CD4-positive, alpha-beta T cell treated with Interleukin-21 for 1 hour (primary cell): Measurements from ENCODE around the gene UPF3B.
"Not testable (repeated sequence)": the region's sequence is repeated elsewhere in the genome, so short reads cannot be mapped to it uniquely, and the experiment has no call there.

ENCODE experiments used
- DNase-seq: peaks from one replicate; pipeline ENCODE4 v3.0.0-alpha.2; 2020

Gene UPF3B, protein sequence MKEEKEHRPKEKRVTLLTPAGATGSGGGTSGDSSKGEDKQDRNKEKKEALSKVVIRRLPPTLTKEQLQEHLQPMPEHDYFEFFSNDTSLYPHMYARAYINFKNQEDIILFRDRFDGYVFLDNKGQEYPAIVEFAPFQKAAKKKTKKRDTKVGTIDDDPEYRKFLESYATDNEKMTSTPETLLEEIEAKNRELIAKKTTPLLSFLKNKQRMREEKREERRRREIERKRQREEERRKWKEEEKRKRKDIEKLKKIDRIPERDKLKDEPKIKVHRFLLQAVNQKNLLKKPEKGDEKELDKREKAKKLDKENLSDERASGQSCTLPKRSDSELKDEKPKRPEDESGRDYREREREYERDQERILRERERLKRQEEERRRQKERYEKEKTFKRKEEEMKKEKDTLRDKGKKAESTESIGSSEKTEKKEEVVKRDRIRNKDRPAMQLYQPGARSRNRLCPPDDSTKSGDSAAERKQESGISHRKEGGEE

DNA sequence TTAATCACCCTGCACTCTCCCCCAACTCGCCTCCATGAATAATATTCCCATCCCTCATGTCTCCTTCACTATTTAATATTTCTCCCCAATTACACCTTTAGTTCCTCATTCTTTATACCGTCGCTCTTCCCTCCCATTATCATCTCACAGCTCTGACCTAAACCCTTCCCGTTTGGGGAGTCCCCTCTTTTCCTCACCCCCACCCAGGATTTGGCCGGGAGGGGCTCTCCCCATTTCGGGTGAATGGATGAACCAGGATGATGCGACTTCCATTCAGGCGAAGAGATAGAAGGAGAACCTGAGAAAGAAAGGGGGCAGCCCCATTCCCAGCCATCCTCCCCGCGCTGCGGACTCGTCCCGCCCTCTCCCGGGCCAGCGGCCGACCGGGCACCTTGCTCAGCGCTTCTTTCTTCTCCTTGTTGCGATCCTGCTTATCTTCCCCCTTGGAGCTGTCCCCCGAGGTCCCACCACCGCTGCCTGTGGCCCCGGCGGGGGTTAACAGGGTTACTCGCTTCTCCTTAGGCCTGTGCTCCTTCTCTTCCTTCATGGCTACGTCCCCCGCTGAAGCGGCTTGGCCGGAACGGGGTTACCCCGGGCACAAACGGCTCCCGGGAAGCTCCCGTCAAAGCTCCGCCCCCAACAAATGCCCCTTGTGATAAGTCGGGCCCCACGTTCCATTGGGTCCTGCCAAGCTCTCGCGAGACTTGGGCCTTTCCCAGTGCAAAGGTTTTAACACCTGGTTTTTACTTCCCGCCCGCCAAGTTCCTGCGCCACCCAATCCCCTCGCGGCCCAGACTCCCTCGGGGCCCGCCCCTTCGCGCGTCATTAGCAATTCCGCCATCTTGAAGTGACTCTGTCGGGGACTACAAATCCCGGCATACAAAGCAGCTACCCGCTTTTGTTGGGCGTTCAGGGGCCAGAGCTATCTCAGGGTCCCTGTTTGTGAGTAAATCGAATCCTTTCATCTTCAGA lies at the start of gene UPF3B:
UPF3B (minus strand) TSS at position 582 of the 972 bp plus-strand sequence; CDS start at position 547, 35 bp downstream.
- DNase-seq, result peak; percentile 96

DNA sequence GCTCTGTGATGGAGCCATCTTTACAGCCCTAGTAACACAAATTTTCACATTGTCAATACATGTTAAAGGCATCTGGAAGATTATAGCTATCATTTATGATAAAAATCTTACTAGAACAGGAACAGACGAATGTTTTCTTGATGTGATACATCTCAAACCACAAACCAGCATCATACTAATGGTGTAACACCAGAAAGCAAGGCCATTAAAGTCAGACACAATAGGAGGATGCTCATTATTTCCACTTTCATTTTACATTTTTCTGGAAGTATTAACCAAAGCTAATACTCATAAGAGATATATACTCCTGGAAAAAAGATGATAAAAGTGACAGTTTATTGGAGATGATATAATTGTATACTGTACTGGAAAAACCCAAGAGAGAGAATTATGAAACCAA lies 48.2 kb upstream of the UPF3B start:
- no peak for DNase-seq

DNA sequence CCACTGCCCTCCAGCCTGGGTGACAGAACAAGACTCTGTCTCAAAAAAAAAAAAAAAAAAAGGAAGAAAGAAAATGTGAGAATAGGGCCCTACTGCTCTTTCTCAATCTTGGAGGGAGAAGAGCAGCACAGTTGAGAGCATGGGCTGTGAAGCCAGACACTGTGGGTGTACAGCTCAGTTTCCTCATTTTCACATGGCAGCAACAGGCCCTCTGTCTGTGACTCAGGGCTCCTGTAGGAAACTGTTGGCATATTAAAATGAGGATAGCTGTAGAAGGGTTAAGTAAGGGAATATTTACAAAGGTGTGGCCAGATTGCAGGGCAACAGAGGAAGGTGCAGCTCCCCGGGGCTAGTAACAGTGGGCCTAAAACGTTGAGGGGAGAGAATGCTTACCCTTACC lies 46.4 kb upstream of the UPF3B start:
- no peak for DNase-seq

DNA sequence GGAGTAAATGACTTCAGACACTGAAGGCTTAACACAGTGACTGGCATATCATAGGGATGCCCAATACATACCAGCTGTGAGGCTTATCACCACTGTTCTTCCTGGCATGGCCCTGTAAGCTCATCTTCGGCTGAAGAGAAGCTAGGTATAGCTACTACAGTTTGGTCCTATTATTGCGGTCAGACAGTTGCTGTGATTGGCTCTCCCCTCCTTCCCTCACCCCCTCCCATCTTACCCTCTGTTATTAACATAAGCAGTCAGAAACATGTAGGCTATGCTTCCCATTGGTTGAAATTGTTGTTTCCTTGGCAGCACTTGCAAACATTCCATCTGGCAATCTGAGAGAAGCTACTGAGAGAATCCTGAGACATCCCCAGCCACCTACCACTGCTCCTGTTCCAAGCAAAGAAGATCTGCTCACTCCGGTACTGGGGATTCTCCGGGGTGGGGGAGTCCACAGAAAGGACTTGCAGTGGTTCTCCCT lies 43.1 kb upstream of the UPF3B start, which contains the start of gene AKAP14:
AKAP14 (plus strand) TSS at position 51 of the 484 bp plus-strand sequence. CDS start 7,331 bp downstream, outside the sequence.
- no peak for DNase-seq

DNA sequence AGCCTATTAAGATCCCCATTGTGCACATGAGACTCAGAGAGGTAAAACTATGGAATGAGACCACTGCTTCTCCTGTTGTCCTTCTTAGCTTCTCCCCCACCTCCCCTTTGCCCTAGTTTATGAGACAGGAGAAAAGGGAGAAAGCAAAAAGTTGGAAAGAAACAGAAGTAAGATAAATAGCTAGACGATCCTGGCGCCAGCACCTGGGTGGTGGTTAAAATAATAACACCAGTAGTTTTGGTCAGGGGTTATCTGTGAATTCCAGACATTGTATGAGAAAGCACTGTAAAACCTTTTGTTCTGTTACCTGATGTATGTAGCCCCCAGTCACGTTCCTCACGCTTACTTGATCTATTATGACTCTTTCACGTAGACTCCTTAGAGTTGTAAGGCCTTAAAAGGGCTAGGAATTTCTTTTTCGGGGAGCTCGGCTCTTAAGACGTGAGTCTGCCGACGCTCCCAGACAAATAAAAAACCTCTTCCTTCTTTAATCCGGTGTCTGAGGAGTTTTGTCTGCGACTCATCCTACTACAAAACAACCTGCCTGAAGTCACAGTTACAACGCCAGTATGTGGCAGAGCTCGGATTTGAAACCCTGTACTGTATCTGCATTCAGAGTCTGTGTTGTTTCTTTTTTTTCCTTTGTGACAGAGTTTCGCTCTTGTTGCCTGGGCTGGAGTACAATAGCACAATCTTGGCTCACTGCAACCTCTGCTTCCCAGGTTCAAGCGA lies 39.4 kb upstream of the UPF3B start:
- DNase-seq, result not testable (repeated sequence)

DNA sequence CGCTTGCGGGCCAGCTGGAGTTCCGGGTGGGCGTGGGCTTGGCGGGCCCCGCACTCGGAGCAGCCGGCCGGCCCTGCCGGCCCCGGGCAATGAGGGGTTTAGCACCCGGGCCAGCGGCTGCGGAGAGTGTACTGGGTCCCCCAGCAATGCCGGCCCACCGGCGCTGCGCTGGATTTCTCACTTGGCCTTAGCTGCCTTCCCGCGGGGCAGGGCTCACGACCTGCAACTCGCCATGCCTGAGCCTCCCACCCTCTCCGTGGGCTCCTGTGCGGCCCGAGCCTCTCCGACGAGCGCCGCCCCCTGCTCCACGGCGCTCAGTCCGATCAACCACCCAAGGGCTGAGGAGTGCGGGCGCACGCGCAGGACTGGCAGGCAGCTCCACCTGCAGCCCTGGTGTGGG lies 37.9 kb upstream of the UPF3B start:
- DNase-seq, result not testable (repeated sequence)

DNA sequence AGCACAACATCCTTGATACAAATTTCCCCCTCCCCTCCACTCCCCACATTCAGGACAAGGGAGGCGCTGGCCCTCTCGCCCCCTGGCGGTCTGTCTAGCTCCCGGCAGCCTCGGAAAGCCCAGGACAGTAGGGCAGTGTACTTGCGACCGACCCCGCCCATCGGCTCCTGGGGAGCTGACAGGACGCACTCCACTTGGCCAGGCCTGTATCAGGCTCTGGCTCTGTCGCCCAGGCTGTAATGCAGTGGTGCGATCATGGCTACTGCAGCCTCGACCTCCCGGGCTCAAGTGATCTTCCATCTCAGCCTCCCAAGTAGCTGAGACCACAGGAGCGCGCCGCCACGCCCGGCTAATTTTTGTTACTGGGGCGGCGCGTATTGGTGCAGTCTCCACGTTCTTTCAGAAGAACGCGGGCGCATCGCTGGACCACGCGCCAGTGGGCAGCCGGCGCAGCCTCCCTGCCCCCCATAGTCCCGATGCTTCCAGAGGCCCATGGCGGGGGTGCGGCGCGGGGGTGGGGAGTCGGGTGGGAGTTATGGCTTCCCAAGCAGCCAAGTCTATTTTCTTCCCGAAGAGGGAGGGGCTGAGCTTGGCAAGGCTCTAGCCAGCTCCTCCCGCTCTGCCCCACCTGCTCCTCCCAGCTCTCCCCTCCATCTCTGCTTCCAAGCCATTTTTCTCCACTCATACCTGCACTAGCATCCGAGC lies 35.1 kb upstream of the UPF3B start:
- peak; percentile 66 for DNase-seq

DNA sequence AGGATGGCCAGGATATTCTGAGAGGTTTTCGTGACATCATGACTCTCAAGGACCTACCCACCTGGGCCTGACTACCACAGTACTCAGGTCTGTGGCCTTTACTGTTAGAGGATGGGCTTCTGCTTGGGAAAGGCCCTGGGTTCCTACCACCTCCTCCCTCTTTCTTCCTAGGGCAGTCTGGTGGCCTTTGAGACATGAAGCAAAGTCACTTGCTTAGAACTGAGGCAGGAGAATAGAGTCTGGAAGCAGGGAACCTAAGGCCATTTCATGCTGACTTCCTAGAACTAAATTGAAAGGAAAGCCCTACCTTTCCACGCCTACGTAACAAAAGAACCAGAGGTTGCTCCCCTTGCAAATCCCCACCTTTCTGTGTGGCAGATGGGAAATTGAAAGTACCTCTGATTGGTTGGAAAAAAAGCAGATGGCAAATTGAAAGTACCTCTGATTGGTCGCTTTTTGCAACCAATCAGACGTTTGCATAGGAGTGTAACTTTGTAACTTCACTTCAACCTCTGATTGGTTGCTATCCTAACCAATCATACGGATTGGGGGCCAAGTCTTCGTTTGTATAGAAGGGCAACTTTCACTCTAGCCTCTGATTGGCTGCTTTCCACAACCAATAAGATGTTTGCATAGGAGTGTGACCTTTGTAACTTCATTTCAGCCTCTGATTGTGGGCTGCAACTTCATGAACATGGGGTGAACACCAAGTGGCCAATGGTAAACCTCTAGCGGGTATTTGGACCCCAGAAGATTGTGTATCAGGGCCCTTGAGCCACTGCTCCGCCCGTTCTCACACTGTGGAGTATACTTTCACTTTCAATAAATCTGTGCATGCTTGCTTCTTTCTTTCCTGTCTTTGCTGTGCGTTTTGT lies 33.0 kb upstream of the UPF3B start:
- peak; percentile 73 for DNase-seq

DNA sequence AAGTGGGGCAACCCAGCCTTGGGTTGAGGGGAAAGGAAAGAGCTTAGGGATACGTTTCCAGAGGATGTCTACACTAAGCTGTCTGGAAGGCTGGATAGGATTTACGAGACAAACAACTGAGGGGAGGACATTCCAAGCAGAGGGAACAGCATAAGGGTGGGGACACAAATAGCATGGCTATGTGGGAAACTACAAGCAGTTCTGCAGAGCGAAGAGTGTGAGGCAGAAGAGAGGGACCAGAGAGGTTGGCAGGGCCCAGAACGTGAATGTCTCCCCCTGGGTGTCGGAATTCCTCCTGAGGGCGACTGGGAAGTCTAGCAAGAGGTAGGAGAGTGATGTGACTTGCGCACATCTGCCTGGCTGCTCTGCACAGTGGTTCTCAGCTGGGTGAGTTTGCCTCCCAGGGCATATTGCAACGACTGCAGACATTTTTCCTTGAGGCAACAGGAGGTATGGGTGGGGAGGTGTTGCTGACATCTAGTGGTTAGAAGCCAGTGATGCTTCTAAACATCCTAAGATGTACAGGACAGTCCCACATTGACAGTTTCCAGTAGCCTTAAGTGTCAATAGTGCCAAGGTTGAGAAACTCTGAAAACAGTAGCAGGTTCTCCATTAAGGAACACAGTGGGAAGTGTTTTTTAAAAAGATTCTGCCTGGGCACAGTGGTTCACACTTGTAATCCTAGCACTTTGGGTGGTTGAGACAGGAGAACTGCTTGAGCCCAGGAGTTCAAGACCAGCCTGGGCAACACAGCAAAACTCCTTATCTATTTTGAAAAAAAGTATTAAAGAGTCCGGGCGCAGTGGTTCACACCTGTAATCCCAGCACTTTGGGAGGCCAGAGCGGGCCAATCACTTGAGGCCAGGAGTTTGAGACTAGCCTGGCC lies 28.0 kb upstream of the UPF3B start:
- peak; percentile 59 for DNase-seq

DNA sequence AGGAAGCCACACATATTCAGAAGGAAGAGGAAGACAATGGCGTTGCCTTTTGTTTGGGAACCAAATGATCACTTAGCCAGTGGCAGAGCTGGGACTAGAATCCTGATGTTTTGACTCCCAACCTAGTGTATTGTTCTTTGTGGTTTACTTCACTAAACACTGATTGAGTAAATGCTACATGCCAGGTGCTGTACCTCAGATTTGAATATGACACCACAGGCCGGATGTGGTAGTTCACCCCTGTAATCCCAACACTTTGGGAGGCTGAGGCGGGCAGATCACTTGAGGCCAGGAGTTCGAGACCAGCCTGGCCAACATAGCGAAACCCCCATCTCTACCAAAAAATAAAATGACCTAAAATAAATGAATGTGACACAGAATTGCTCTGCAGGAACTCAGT lies 27.3 kb upstream of the UPF3B start:
- peak; percentile 25 for DNase-seq

DNA sequence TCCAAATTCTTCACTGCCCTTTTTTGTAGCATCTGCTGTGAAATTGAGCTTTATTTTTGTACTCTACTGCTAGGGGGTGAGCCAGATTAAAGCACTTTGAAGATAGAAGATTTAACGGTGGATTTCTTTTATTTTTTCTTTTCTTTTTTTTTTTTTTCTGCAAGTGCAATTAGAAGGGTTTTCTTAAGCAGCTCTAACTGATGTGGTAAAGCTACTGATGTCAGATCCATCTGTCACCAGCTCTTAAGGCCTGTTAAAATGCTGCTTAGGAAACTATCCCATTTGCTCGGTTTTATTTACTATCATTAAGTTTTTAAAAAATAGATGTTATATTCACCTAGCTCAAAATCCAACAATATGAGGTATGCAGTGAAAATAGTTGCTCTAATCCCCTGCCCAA lies 26.0 kb upstream of the UPF3B start:
- DNase-seq, result no peak

DNA sequence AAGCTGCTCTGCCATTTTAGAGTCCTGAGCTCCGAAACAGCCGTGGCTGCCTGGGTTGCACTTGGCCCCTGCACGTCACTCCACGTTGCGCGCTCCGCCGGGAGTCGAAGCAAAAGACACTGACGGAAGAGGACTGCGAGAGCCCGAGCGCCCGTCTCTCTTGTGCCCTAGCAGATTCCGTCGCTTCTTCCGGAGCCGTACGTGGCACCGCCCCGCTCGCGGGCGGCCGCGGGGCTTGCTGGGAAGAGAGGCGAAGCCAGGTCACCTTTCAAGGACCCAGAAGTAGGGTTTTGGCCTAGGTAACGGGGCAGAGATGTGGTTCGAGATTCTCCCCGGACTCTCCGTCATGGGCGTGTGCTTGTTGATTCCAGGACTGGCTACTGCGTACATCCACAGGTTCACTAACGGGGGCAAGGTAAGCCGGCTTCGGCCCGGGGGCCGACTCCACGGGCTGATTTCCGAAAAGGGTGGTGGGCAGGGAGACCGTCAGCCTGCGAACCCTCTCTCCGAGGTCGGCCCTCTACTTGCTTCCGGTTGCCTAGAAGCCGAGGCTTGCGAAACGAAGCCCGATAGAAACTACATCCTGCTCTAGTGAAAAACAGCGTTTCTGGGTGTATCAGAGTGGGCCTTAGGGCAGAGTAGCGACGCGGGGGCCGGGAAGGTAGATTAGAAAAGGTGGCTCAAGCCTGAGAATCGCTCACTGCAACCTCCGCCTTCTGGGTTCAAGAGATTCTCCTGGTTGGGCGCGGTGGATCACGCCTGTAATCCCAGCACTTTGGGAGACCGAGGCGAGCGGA lies 19.0 kb upstream of the UPF3B start, which contains the start of the genes NDUFA1 and RNF113A:
NDUFA1 (plus strand) TSS at position 234 of the 797 bp plus-strand sequence; CDS start at position 314, 80 bp downstream.
RNF113A (minus strand) TSS at position 135 of the 797 bp plus-strand sequence; CDS start at position 15, 120 bp downstream.
- peak; percentile 89 for DNase-seq

DNA sequence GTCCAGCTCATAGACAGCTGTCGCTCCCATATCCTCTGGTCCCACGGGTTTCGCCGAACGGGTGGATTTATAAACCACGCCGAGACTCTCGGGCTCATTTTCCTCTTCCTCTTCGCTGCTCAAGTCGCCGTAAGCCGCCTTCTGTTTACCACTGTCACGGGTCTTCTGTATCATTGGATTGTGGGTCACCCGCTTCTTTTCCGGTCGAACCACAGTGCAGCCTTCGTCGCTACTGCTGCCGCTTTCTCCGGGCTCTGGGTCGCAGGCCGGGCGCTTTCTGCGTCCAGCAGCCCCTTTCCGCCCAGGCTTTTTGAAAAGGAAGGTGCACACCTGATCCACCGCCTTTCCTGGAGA lies 18.5 kb upstream of the UPF3B start:
- no peak for DNase-seq

DNA sequence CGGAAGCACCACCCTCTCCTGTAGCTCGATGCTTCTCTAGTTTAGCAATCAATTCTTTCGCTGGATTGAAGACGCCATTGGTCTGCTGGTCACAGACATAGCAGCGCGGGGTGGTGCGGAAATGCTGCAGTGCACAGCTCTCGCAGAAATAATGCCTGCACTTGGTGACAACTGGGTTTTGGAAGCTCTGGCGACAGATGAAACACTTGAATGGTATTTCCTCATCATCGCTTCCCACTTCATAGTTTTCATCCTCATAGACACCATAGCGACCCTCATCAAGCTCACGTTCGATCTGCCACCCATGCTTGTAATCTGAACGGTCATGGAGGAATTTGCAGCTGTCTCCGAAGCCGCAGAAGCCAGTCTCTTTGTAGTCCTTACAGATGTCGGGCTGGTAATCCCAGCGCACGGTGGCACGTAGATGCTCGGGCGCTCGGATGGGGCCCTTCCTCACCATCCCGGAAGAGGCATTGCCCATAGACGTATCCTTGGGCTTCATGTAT lies 17.9 kb upstream of the UPF3B start:
- peak; percentile 30 for DNase-seq

DNA sequence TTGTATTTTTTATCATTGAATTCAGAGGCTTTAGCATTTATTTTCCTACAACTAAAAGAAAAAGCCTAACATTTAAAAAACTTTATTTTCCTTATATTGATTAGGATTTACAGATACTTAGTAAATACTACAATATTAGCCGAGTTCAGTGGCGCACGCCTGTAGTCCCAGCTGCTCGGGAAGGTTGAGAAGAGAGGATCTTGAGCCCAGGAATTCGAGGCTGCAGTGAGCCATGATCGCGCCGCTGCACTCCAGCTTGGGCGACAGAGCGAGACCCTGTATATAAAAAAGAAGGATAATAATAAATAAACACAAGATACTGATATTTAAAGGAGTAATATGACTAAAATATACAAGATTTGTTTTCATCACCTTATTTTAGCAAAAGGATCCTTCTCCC lies 681 bp upstream of the UPF3B start:
- DNase-seq, result no peak

DNA sequence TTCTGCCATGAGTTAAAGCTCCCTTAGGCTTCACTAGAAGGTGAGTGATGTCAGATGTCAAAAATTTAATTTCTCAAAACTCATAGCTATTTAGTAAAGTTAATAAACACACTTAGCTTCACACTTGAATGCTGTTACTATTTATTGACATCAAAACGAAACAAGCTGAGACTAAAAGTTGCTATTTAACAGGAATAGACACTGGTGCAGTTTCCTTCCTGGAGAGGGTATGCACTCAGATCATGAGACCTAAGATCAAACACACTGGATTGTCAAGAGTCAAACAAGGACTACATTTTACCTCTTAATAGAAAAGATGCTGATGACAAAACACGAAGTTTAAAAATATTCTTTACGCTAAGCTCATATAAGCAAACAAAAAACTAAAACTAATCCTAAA lies 18.9 kb downstream of the UPF3B start:
- no peak for DNase-seq

DNA sequence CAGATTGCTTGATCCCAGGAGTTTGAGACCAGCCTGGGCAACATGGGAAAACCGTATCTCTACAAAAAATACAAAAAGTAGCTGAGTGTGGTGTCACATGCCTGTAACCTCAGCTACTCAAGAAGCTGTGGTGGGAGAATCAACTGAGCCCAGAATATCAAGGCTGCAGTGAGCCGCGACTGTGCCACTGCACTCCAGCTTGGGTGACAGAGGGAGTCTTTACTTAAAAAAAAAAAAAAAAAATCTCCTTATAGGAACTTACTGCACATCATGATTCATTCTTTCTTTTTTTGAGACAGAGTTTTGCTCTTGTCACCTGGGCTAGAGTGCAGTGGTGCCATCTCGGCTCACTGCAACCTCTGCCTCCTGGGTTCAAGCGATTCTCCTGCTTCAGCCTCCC lies 24.3 kb downstream of the UPF3B start:
- DNase-seq, result no peak

DNA sequence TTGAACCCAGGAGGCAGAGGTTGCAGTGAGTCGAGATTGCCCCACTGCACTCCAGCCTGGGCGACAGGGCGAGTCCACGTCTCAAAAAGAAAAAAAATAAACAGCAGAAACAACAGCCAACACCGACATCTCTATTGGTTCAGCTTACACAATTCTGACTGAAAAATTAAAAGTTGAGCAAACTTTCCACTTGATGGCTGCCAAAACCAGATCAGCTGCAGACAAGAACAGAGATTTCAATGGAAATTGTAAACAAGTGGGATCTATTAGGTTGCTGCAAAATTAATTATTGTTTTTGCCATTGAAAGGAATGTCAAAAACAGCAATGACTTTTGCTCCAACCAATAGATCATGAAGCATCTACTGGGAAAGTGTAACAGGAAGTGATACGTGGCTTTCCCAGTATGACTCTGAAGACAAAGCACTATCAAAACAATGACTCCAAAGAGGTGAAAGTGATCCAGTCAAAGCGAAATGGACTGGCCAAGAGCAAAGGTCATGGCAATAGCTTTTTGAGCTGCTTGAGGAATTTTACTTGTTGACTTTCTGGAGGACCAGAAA lies 26.3 kb downstream of the UPF3B start:
- DNase-seq, result no peak
